Neuronal stem cell (in vitro differentiated cells): Measurements from ENCODE around the gene NUP210L.
A peak's percentile ranks its signal among the peaks of the same experiment; 100 is the strongest.

Source experiments
- DNase-seq: peaks from one replicate; pipeline ENCODE4 v3.0.0-alpha.2; 2013; ENCODE audit warnings: low spot score
- H2AFZ ChIP-seq: one replicate; pipeline ENCODE4 v1.6.1; 2013; ENCODE audit warnings: mild to moderate bottlenecking, low read length, inconsistent platforms
- H2AK5ac ChIP-seq: 2 replicates; pipeline ENCODE4 v1.6.1; 2013; ENCODE audit warnings: low read depth, mild to moderate bottlenecking, inconsistent platforms, low read length, moderate library complexity, mixed read lengths
- H2BK120ac ChIP-seq: 2 replicates; pipeline ENCODE4 v1.6.1; 2013; ENCODE audit warnings: low read depth, mild to moderate bottlenecking, inconsistent platforms, low read length, moderate library complexity, mixed read lengths
- H2BK12ac ChIP-seq: one replicate; pipeline ENCODE4 v1.6.1; 2013; ENCODE audit warnings: low read length, inconsistent platforms
- H2BK15ac ChIP-seq: 2 replicates; pipeline ENCODE4 v1.6.1; 2013; ENCODE audit warnings: mild to moderate bottlenecking, low read length, inconsistent platforms, mixed read lengths
- H2BK5ac ChIP-seq: one replicate; pipeline ENCODE4 v1.6.1; 2013; ENCODE audit warnings: inconsistent platforms, mild to moderate bottlenecking, low read length, moderate library complexity
- H3K14ac ChIP-seq: one replicate; pipeline ENCODE4 v1.6.1; 2013; ENCODE audit warnings: low read length, inconsistent platforms
- H3K18ac ChIP-seq: 2 replicates; pipeline ENCODE4 v1.6.1; 2013; ENCODE audit warnings: low read length, inconsistent platforms
- H3K23ac ChIP-seq: 2 replicates; pipeline ENCODE4 v1.6.1; 2013; ENCODE audit warnings: low read depth, mild to moderate bottlenecking, mixed read lengths, low read length, inconsistent platforms; ENCODE audit not compliant: poor library complexity
- H3K27ac ChIP-seq: replicated peaks from 3 replicates; pipeline ENCODE4 v1.5.1; 2013; ENCODE audit warnings: low read length, inconsistent platforms
- H3K27me3 ChIP-seq, 3 experiments: 2 replicates each; pipeline ENCODE4 v1.6.1; 2013; ENCODE audit warnings: low read length in 3 of 3, mild to moderate bottlenecking in 2 of 3, inconsistent platforms in 1 of 3, low read depth in 1 of 3, mixed read lengths in 1 of 3, moderate library complexity in 1 of 3; ENCODE audit not compliant: control insufficient read depth in 3 of 3, insufficient read depth in 3 of 3
- H3K36me3 ChIP-seq, 2 donors: replicated peaks in 1 of 2; 2 replicates each; pipeline ENCODE4 v1.6.1; 2013; ENCODE audit warnings: low read length in 2 of 2; ENCODE audit not compliant: control insufficient read depth in 2 of 2, insufficient read depth in 2 of 2
- H3K4ac ChIP-seq: 2 replicates; pipeline ENCODE4 v1.6.1; 2013; ENCODE audit warnings: inconsistent platforms, mild to moderate bottlenecking, low read length, moderate library complexity
- H3K4me1 ChIP-seq, 2 donors: 1 replicate in 1 of 2; 2 replicates in 1 of 2; pipeline ENCODE4 v1.6.1; 2013; ENCODE audit warnings: low read length in 2 of 2, low read depth in 1 of 2; ENCODE audit not compliant: control insufficient read depth in 2 of 2, insufficient read depth in 1 of 2
- H3K4me2 ChIP-seq: one replicate; pipeline ENCODE4 v1.6.1; 2013; ENCODE audit warnings: mild to moderate bottlenecking, low read length, inconsistent platforms; ENCODE audit not compliant: insufficient read depth, poor library complexity, severe bottlenecking
- H3K4me3 ChIP-seq, 2 donors: 2 replicates each; pipeline ENCODE4 v1.5.1; 2013; ENCODE audit warnings: low read length in 2 of 2, mild to moderate bottlenecking in 2 of 2, inconsistent platforms in 1 of 2, moderate library complexity in 1 of 2
- H3K79me1 ChIP-seq: one replicate; pipeline ENCODE4 v1.6.1; 2013; ENCODE audit warnings: low read depth, mild to moderate bottlenecking, inconsistent platforms, low read length, moderate library complexity
- H3K9ac ChIP-seq: one replicate; pipeline ENCODE4 v1.6.1; 2013; ENCODE audit warnings: mild to moderate bottlenecking, low read depth, low read length, inconsistent platforms; ENCODE audit not compliant: poor library complexity
- H3K9me3 ChIP-seq, 2 donors: replicated peaks in 1 of 2; 2 replicates each; pipeline versions ENCODE3 to v1.6.1; 2013; ENCODE audit warnings: low read length in 2 of 2, mild to moderate bottlenecking in 2 of 2, inconsistent platforms in 1 of 2, low read depth in 1 of 2, mixed read lengths in 1 of 2, moderate library complexity in 1 of 2; ENCODE audit not compliant: control insufficient read depth in 2 of 2, insufficient read depth in 1 of 2
- H4K8ac ChIP-seq: one replicate; pipeline ENCODE4 v1.6.1; 2013; ENCODE audit warnings: low read depth, mild to moderate bottlenecking, inconsistent platforms, low read length, moderate library complexity
- H4K91ac ChIP-seq: one replicate; pipeline ENCODE4 v1.6.1; 2013; ENCODE audit warnings: low read length, low read depth, mild to moderate bottlenecking, inconsistent platforms; ENCODE audit not compliant: poor library complexity
- WGBS, 2 donors: extraction: QIAGEN DNeasy Blood & Tissue Kit; methylation state at CpG; one replicate each; pipeline ENCODE4 v1.1.7; 2013; ENCODE audit warnings: missing lambda C conversion rate in 2 of 2, mixed read lengths in 1 of 2; ENCODE audit not compliant: insufficient read length in 2 of 2, insufficient replicate concordance in 1 of 2; ENCODE audit errors: extremely low coverage in 2 of 2; 5-methylcytosine and 5-hydroxymethylcytosine counted together

Gene NUP210L

GRCh38 chr1:153968972-153969371 lies 185.9 kb downstream of the NUP210L start:
- Histone ChIP-seq H4K8ac (no peak overlapping the region), H3K4me2 (no peak overlapping the region), H3K9me3 (no peaks in the 10 kb centered on the region), H3K4me1 (peaks cover 6 to 12% of the 10 kb centered on the region in 2 donors), H3K23ac (no peak overlapping the region), H4K91ac (no peak overlapping the region), H3K9ac (no peak overlapping the region), H3K4me3 (peak overlapping the region in 1 of 2 donors; percentile 54), H2BK5ac (no peak overlapping the region), H2BK120ac (no peak overlapping the region), H3K18ac (no peak overlapping the region), H2AK5ac (no peak overlapping the region), H3K4ac (no peak overlapping the region), H3K36me3 (peaks cover 5 to 38% of the 10 kb centered on the region in 2 donors), H3K79me1 (no peaks in the 10 kb centered on the region), H2BK12ac (no peak overlapping the region), H3K27me3 (no peaks in the 10 kb centered on the region), H2AFZ (no peak overlapping the region), H3K27ac (no peak overlapping the region), H2BK15ac (no peak overlapping the region), H3K14ac (no peak overlapping the region)
- no peak for DNase-seq
- no CpG with 5 or more reads among the region's 2 CpGs for WGBS, 2 donors

GRCh38 chr1:153968408-153968807 lies 186.5 kb downstream of the NUP210L start:
- peak overlapping the region; percentile 82 for H2BK15ac ChIP-seq
- peak overlapping the region; percentile 63 for H3K4me2 ChIP-seq
- no peak overlapping the region for H4K91ac ChIP-seq
- H2AK5ac ChIP-seq: peak overlapping the region; percentile 87
- peak overlapping the region; percentile 65 for H3K9ac ChIP-seq
- no peak overlapping the region for H2BK5ac ChIP-seq
- no peaks in the 10 kb centered on the region for H3K79me1 ChIP-seq
- no peak overlapping the region for H3K23ac ChIP-seq
- H3K4me3 ChIP-seq: peak overlapping the region; percentile 54 to 60
- H3K27me3 ChIP-seq: no peaks in the 10 kb centered on the region
- H3K4me1 ChIP-seq: peaks cover 6 to 14% of the 10 kb centered on the region in 2 donors
- H3K14ac ChIP-seq: no peak overlapping the region
- no peak overlapping the region for H3K18ac ChIP-seq
- H2BK12ac ChIP-seq: no peak overlapping the region
- no peak overlapping the region for H3K4ac ChIP-seq
- H3K27ac ChIP-seq: no peak overlapping the region
- H2AFZ ChIP-seq: peak overlapping the region; percentile 65
- DNase-seq: no peak
- WGBS, 2 donors: no CpG with 5 or more reads among the region's 13 CpGs
- no peak overlapping the region for H4K8ac ChIP-seq
- no peaks in the 10 kb centered on the region for H3K9me3 ChIP-seq
- H2BK120ac ChIP-seq: no peak overlapping the region
- H3K36me3 ChIP-seq: peaks cover 2 to 32% of the 10 kb centered on the region in 2 donors

- Histone ChIP-seq H3K27ac (peak overlapping the region; percentile 91), H4K91ac (no peak overlapping the region), H2BK5ac (no peak overlapping the region), H3K9ac (no peak overlapping the region), H2BK12ac (no peak overlapping the region), H2AFZ (peak overlapping the region; percentile 65), H3K23ac (no peak overlapping the region), H3K4me3 (peak overlapping the region; percentile 54 to 60), H3K18ac (peak overlapping the region; percentile 59), H2BK120ac (no peak overlapping the region), H3K14ac (no peak overlapping the region), H3K79me1 (no peaks in the 10 kb centered on the region), H3K4me2 (peak overlapping the region; percentile 63), H4K8ac (no peak overlapping the region), H3K36me3 (peaks cover 1 to 28% of the 10 kb centered on the region in 2 donors), H2BK15ac (peak overlapping the region; percentile 1), H3K4me1 (peaks cover 6 to 14% of the 10 kb centered on the region in 2 donors), H3K9me3 (no peaks in the 10 kb centered on the region), H2AK5ac (peak overlapping the region; percentile 87), H3K27me3 (no peaks in the 10 kb centered on the region), H3K4ac (no peak overlapping the region)
- WGBS, 2 donors: no CpG with 5 or more reads among the region's 8 CpGs
- DNase-seq: no peak
Observed at GRCh38 chr1:153968000-153968363, 186.9 kb downstream of the NUP210L start.

- no CpG with 5 or more reads among the region's 60 CpGs for WGBS, 2 donors
- no peak within 1 kb of the TSS for H2BK5ac ChIP-seq
Observed at GRCh38 chr1:153967107-153967999, 187.5 kb downstream of the NUP210L start, which contains the start of gene CREB3L4. CREB3L4 (plus strand) TSS chr1:153967902; CDS start chr1:153968526, 624 bp downstream.

More at GRCh38 chr1:153967107-153967999, 187.5 kb downstream of the NUP210L start, which contains the start of gene CREB3L4:
- peak within 1 kb of the TSS; percentile 95 for H3K18ac ChIP-seq
- peaks cover 0 to 22% of the 10 kb centered on the region in 2 donors for H3K36me3 ChIP-seq
- peak within 1 kb of the TSS; percentile 84 for H3K4me2 ChIP-seq
- H3K27me3 ChIP-seq: no peaks in the 10 kb centered on the region
- peaks cover 10 to 18% of the 10 kb centered on the region in 2 donors for H3K4me1 ChIP-seq
- peak within 1 kb of the TSS; percentile 87 for H2AK5ac ChIP-seq
- peak within 1 kb of the TSS; percentile 83 for H3K9ac ChIP-seq
- peak within 1 kb of the TSS; percentile 91 for H3K27ac ChIP-seq
- H3K4ac ChIP-seq: no peak within 1 kb of the TSS
- no peaks in the 10 kb centered on the region for H3K9me3 ChIP-seq
- H2BK12ac ChIP-seq: no peak within 1 kb of the TSS
- H2BK120ac ChIP-seq: no peak within 1 kb of the TSS
- H3K4me3 ChIP-seq: peak within 1 kb of the TSS; percentile 54 to 85
- H4K8ac ChIP-seq: no peak within 1 kb of the TSS
- H4K91ac ChIP-seq: no peak within 1 kb of the TSS
- H3K14ac ChIP-seq: no peak within 1 kb of the TSS
- DNase-seq: peak; percentile 92
- peak within 1 kb of the TSS; percentile 90 for H3K23ac ChIP-seq
- peaks cover 3% of the 10 kb centered on the region for H3K79me1 ChIP-seq
- H2AFZ ChIP-seq: peak within 1 kb of the TSS; percentile 77
- H2BK15ac ChIP-seq: peak within 1 kb of the TSS; percentile 82
